NCI-H2029 (cell line): ENCODE measurements around the gene RASD2.

ENCODE experiments used
- DNase-seq: peaks from one replicate; lab custom pipeline; 2025; lab: John Stamatoyannopoulos, UW

The RASD2 gene

GRCh38 chr22:35560366-35560765 lies 19.7 kb downstream of the RASD2 start:
- DNase-seq = no peak

- no peak for DNase-seq
Measured at GRCh38 chr22:35560824-35561223, 20.2 kb downstream of the RASD2 start.

GRCh38 chr22:35561796-35562526 lies 21.3 kb downstream of the RASD2 start:
- DNase-seq = no peak

GRCh38 chr22:35563211-35563610 lies 22.6 kb downstream of the RASD2 start:
- DNase-seq = no peak

GRCh38 chr22:35564975-35565867 lies 24.6 kb downstream of the RASD2 start:
- DNase-seq = no peak

GRCh38 chr22:35567351-35568141 lies 26.9 kb downstream of the RASD2 start:
- no peak for DNase-seq

GRCh38 chr22:35568751-35569739 lies 28.4 kb downstream of the RASD2 start:
- no peak for DNase-seq

GRCh38 chr22:35569916-35570315 lies 29.3 kb downstream of the RASD2 start:
- no peak for DNase-seq

- DNase-seq = no peak
Measured at GRCh38 chr22:35570686-35571194, 30.1 kb downstream of the RASD2 start.

GRCh38 chr22:35572556-35572955 lies 31.9 kb downstream of the RASD2 start:
- no peak for DNase-seq

GRCh38 chr22:35575116-35575748 lies 34.6 kb downstream of the RASD2 start:
- DNase-seq = no peak

GRCh38 chr22:35576671-35577070 lies 36.0 kb downstream of the RASD2 start:
- no peak for DNase-seq

- no peak for DNase-seq
Measured at GRCh38 chr22:35577799-35578659, 37.4 kb downstream of the RASD2 start.

GRCh38 chr22:35578836-35579575 lies 38.4 kb downstream of the RASD2 start:
- DNase-seq = no peak

- DNase-seq = no peak
Measured at GRCh38 chr22:35580351-35581022, 39.9 kb downstream of the RASD2 start.

- no peak for DNase-seq
Measured at GRCh38 chr22:35581023-35581413, 40.4 kb downstream of the RASD2 start.

GRCh38 chr22:35582218-35582860 lies 41.7 kb downstream of the RASD2 start:
- DNase-seq = no peak
